KG1 (cell line): ENCODE measurements around the gene DRG2.

ENCODE experiments used
- DNase-seq: peaks from one replicate; lab custom pipeline; 2025; lab: John Stamatoyannopoulos, UW

DRG2 gene

DNA sequence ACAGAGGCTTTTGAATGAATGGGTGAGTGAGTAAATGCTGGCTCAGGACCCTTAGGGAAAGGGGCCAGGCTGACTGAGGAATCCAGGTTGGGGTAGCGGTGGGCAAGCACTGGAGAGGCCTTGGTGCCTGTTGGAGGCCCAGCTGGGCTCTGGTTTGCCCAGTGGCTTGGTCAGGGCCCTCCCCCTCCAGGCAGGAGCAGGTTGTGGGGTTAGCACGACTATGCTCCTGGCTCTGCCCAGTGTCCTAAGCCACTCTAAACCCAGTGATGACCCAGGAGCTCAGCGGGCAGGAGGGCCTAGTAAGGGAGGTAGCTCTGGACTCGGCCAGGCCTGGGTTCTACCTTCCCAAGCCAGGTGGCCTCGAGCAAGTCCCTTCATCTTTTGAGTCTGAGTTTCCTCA is 28.3 kb downstream of the DRG2 start:
- no peak for DNase-seq

GRCh38 chr17:18117533-18117932 is 29.8 kb downstream of the DRG2 start:
- DNase-seq: no peak

- DNase-seq: no peak
Observed at GRCh38 chr17:18117982-18118975, 30.5 kb downstream of the DRG2 start.

DNA sequence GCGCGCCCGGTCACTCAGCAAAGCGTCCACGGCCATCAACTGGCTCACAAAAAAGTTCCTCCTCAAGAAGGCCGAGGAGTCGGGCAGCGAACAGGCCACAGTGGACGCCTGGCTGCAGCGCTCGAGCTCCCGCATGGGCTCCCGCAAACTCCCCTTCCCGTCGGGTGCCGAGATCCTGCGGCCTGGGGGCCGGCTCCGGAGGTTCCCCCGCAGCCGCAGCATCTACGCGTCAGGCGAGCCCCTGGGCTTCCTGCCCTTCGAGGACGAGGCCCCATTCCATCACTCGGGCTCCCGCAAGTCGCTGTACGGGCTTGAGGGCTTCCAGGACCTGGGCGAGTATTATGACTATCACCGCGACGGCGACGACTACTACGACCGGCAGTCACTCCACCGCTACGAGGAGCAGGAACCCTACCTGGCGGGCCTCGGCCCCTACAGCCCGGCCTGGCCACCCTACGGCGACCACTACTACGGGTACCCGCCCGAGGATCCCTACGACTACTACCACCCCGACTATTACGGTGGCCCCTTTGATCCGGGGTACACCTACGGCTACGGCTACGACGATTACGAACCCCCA is 31.5 kb downstream of the DRG2 start:
- no peak for DNase-seq

DNA sequence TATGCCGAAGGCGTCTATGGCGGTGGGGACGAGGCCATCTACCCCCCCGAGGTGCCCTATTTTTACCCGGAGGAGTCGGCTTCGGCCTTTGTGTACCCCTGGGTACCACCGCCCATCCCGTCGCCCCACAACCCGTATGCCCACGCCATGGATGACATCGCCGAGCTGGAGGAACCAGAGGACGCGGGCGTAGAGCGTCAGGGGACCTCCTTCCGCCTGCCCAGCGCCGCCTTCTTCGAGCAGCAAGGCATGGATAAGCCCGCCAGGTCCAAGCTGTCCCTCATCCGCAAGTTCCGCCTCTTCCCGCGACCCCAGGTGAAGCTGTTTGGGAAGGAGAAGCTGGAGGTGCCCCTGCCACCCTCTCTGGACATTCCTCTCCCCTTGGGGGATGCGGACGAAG is 32.2 kb downstream of the DRG2 start:
- no peak for DNase-seq

GRCh38 chr17:18120461-18121017 is 32.8 kb downstream of the DRG2 start:
- no peak for DNase-seq

DNA sequence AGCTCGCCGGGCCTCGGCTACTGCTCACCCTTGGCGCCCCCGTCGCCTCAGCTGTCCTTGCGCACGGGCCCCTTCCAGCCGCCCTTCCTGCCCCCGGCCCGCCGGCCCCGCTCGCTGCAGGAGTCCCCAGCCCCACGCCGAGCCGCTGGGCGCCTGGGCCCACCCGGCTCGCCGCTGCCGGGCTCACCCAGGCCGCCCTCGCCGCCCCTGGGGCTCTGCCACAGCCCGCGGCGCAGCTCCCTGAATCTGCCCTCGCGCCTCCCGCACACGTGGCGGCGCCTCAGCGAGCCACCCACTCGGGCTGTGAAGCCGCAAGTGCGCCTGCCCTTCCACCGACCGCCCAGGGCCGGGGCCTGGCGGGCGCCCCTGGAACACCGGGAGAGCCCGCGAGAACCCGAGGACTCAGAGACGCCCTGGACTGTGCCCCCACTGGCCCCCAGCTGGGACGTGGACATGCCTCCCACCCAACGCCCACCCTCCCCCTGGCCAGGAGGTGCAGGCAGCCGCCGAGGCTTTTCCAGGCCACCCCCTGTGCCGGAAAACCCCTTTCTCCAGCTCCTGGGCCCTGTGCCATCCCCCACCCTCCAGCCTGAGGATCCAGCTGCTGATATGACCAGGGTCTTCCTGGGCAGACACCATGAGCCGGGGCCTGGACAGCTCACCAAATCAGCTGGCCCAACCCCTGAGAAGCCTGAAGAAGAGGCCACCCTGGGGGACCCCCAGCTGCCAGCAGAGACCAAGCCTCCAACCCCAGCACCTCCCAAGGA is 33.6 kb downstream of the DRG2 start:
- no peak for DNase-seq

DNA sequence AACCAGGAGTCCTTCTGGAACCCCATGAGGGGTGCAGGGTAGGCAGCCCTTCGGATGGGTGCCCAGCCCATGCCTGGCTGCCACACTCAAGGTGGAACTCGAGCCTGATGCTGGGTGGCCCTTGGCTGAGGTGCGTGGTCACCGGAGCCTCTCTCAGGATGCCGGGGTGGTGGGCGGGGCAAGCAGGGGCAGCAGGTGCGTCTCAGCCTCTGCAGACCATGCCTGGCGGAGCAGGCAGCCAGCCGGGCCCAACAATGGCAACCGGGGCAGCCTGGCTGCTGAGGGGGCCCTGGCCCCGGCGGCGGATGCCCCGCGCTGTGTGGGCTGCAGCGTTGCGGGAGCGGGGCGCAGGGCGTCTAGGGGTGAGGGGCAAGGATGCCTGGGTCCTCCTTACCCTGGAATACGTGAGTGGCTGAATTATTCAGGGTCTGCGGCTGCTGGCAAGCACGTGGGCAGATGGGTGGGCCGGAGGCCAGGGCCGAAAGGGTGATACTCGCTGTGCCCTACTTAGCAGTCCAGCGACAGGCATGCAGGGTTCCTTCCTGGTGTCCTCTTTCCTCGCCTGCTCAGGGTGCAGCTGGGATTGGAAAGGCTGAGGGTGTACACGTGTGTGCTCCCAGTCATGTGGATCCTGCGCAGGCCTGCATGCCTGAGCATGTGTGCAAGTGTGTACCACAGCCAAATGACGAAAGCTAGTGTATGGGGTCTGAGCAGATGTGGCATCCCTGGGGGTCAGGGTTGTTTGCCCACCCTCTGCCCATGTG is 35.4 kb downstream of the DRG2 start:
- no peak for DNase-seq

- no peak for DNase-seq
Observed at GRCh38 chr17:18124345-18125126, 36.8 kb downstream of the DRG2 start.

DNA sequence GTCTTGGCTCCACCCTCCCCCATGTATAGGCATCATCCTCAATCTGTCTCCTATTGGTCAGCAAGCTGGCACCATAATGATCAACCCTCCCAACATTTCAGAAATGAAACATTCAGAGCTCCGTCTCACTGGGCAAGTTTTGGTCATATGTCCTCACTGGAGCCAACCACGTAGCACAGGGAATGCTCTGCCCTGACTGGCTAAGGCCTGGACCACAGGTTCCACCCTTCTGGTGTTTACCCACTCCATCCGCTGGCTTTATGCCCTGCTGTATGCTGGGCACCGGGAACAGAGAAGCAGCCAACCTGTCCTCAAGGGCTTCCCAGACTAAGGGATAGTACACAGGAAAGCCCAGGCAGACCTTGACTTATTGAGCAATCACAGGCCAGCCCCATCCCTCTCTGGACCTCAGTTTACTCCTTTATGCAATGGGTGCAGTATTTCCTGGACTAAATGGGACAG is 41.3 kb downstream of the DRG2 start:
- no peak for DNase-seq

- DNase-seq: no peak
Observed at GRCh38 chr17:18132711-18133110, 45.0 kb downstream of the DRG2 start.

- no peak for DNase-seq
Observed at GRCh38 chr17:18136357-18136756, 48.6 kb downstream of the DRG2 start.

GRCh38 chr17:18138065-18138749 is 50.5 kb downstream of the DRG2 start:
- DNase-seq: no peak

- no peak for DNase-seq
Observed at GRCh38 chr17:18139092-18139491, 51.3 kb downstream of the DRG2 start.

DNA sequence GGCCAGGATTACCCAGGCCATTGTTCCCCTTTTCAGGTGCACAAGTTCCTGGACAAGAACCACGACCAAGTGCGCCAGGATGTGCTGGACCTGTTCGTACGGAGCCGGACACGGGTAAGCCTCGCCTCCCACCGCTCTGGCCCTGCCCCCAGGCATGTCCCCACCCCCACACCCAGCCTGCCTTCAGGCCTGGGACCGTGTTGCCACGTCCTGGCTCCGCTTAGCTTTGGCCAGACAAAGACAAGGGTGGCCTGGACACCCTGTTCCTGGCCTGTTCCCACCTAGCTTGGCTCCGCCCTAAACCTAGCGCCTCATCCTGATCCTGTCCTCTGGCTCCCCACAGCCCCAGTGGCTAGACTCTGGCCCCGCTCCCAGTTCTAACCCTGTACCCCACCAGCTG is 51.8 kb downstream of the DRG2 start:
- DNase-seq: no peak

- DNase-seq: no peak
Observed at GRCh38 chr17:18139949-18140348, 52.2 kb downstream of the DRG2 start.

GRCh38 chr17:18140648-18141047 is 52.9 kb downstream of the DRG2 start:
- DNase-seq: no peak

GRCh38 chr17:18141210-18141803 is 53.6 kb downstream of the DRG2 start:
- peak; percentile 1 for DNase-seq

- no peak for DNase-seq
Observed at GRCh38 chr17:18142417-18142816, 54.7 kb downstream of the DRG2 start.
